Astrocyte of the spinal cord (primary cell): ENCODE measurements around the gene ADARB2.
"Not testable (repeated sequence)": the region's sequence is repeated elsewhere in the genome, so short reads cannot be mapped to it uniquely, and the experiment has no call there.

Experiments used
- DNase-seq: peaks from one replicate; pipeline ENCODE4 v3.0.0; 2011; ENCODE audit warnings: low read depth, low spot score
- H3K4me3 ChIP-seq: 2 replicates; pipeline ENCODE4 v1.5.1; 2011; ENCODE audit warnings: low read depth, mild to moderate bottlenecking, low read length, moderate library complexity
- CTCF ChIP-seq: IDR thresholded peaks from 2 replicates; pipeline ENCODE4 v1.5.1; 2012; ENCODE audit warnings: low read depth, mild to moderate bottlenecking, low read length, inconsistent platforms
- in situ Hi-C: cut with HindIII; loops from 2 replicates; pipeline ENCODE4 v1.10.0; 2017; ENCODE audit warnings: low sequenced_read_pairs

ADARB2 gene

GRCh38 chr10:1472178-1472958 lies 265.0 kb downstream of the ADARB2 start:
- in situ Hi-C loops = no loop called here
- no peak for DNase-seq
- TF ChIP-seq CTCF = no peak
- no peak overlapping the region for H3K4me3 ChIP-seq

GRCh38 chr10:1468811-1469210 lies 268.5 kb downstream of the ADARB2 start:
- no peak overlapping the region for H3K4me3 ChIP-seq
- TF ChIP-seq CTCF = no peak
- no peak for DNase-seq
- in situ Hi-C loops = no loop called here

- no peak for DNase-seq
- no peak overlapping the region for H3K4me3 ChIP-seq
- in situ Hi-C loops = no loop called here
- TF ChIP-seq CTCF = no peak
Measured at GRCh38 chr10:1467334-1468076, 269.8 kb downstream of the ADARB2 start.

- in situ Hi-C loops = no loop called here
- H3K4me3 ChIP-seq = no peak overlapping the region
- DNase-seq = no peak
- TF ChIP-seq CTCF = no peak
Measured at GRCh38 chr10:1465993-1466764, 271.1 kb downstream of the ADARB2 start.

GRCh38 chr10:1465418-1465911 lies 271.9 kb downstream of the ADARB2 start:
- no peak for DNase-seq
- no peak overlapping the region for H3K4me3 ChIP-seq
- in situ Hi-C loops = no loop called here
- TF ChIP-seq CTCF = no peak

GRCh38 chr10:1464881-1465417 lies 272.4 kb downstream of the ADARB2 start:
- H3K4me3 ChIP-seq = no peak overlapping the region
- no peak for DNase-seq
- no peak for TF ChIP-seq CTCF
- in situ Hi-C loops = no loop called here

- H3K4me3 ChIP-seq, DNase-seq, in situ Hi-C loops: not testable (repeated sequence)
Measured at GRCh38 chr10:1463971-1464370, 273.4 kb downstream of the ADARB2 start.
